Heart right ventricle (tissue), 16 donors: Measurements from ENCODE around the gene PPP6R1. TPM values are rescaled to one million over a fixed set of nuclear protein-coding genes. Genes with fewer than 3 reads are reported as not detected.

ENCODE experiments used
- ATAC-seq, 8 donors: fragments of 200-7000 bp; cut with Tn5 transposase; one replicate each; pipeline ENCODE4 v1.9.1; 2020; ENCODE audit warnings: mild to moderate bottlenecking in 8 of 8, moderate library complexity in 8 of 8, moderate number of reproducible peaks in 1 of 8
- DNase-seq, 2 donors: peaks; one replicate each; pipeline ENCODE4 v3.0.0-alpha.2; 2020
- H3K27ac ChIP-seq, 10 donors: fragments of 200-600 bp; sonication (generic) in 2 of 10; one replicate each; pipeline versions ENCODE4 v1.5.0 to v1.8.0; 2020 to 2022; ENCODE audit warnings: mild to moderate bottlenecking in 3 of 10
- H3K27me3 ChIP-seq, 7 donors: fragments of 200-600 bp; one replicate each; pipeline ENCODE4 v1.8.0; 2021 to 2022; ENCODE audit warnings: mild to moderate bottlenecking in 2 of 7
- H3K36me3 ChIP-seq, 9 donors: fragments of 200-600 bp; sonication (generic) in 1 of 9; one replicate each; pipeline versions ENCODE4 v1.5.0 to v1.8.0; 2020 to 2022; ENCODE audit warnings: mild to moderate bottlenecking in 2 of 9
- H3K4me1 ChIP-seq, 9 donors: fragments of 200-600 bp; sonication (generic) in 1 of 9; one replicate each; pipeline versions ENCODE4 v1.5.0 to v1.8.0; 2020 to 2022; ENCODE audit warnings: mild to moderate bottlenecking in 4 of 9
- H3K4me3 ChIP-seq, 10 donors: fragments of 200-600 bp; sonication (generic) in 2 of 10; one replicate each; pipeline versions ENCODE4 v1.5.0 to v1.8.0; 2020 to 2022; ENCODE audit warnings: mild to moderate bottlenecking in 7 of 10, moderate library complexity in 2 of 10
- H3K9me3 ChIP-seq, 11 donors: fragments of 200-600 bp in 10 of 11; sonication (generic) in 2 of 11; one replicate each; pipeline versions ENCODE4 v1.5.0 to v1.8.0; 2013 to 2022; ENCODE audit warnings: mild to moderate bottlenecking in 2 of 11, control low read depth in 1 of 11, moderate library complexity in 1 of 11
- CTCF ChIP-seq, 9 donors: fragments of 200-600 bp; sonication (generic) in 2 of 9; IDR thresholded peaks; one replicate each; pipeline versions ENCODE4 v1.5.0 to v1.8.0; 2021 to 2022; ENCODE audit warnings: antibody characterized with exemption in 9 of 9, mild to moderate bottlenecking in 5 of 9, moderate library complexity in 1 of 9
- WGBS, 2 donors: extraction: QIAGEN DNeasy Blood & Tissue Kit; methylation state at CpG; one replicate each; pipeline ENCODE4 v1.1.7; 2013; ENCODE audit warnings: inconsistent platforms in 1 of 2; 5-methylcytosine and 5-hydroxymethylcytosine counted together
- intact Hi-C, 10 donors: fragments of 100-400 bp; cut with DNase I; formaldehyde crosslinking; loops; one replicate each; pipeline versions ENCODE4 v1.11.1 to v1.14.2; 2022
- polyA plus RNA-seq, 2 donors: library from polyadenylated mRNA; stranded (reverse); fragments of 200-250 nt; gene quantifications; one replicate each; pipeline ENCODE4 v1.2.3, GENCODE V29; 2013
- total RNA-seq, 10 donors: library from RNA; stranded (reverse); fragmentation: NEBNext Ultra II Directional in 3 of 10; extraction: Animal tissue kit (Norgen Biotek cat#: 25700) in 3 of 10; gene quantifications; one replicate each; pipeline versions ENCODE4 v1.2.1 to v1.2.4, GENCODE V29; 2021 to 2023
- donor health status: Arrhythmogenic right ventricular cardiomyopathy.
- donor health status: ischemic (EF 13 %, LVEDD 7.1; RV severe dilation, severe dysfunction).
- donor health status: healthy with polysubstance abuse.
- donor health status: DM: no; HTN: yes; CAD: no.
- donor health status: DM: no; HTN: no; CAD: no.
- donor health status: ischemic (EF 25% LVEDD 6.9; RV normal size, moderate dysfunction).
- donor health status: ischemic (EF 25% LVEDD 5.7; RV mildly dilated, moderate dysfunction).
- donor health status: healthy.
- donor health status: DM: yes; HTN: yes; CAD: no.
- donor health status: Ischemic cardiomyopathy.
- donor health status: ischemic (EF 35%, LVEDD 5.7; RV mildly dilated, moderate dysfunction).
- donor health status: nonischemic (EF 11% LVEDD 7.7; RV severe dilation, severe dysfunction).
- donor health status: DM: yes; HTN: yes; CAD: no.
- donor health status: PGD.
- donor health status: ischemic (EF 29% LVEDD 5.4; RV normal size, mild dysfunction).
- donor health status: nonischemic (EF 23%, LVEDD 6.1; RV moderate dilation, normal function).

Gene PPP6R1
- total and polyA plus RNA-seq, 12 donors: 31.1 to 51.3 (median 38.7) TPM

- no peak for TF ChIP-seq CTCF (IDR thresholded peaks at IDR 0.05)
- Histone ChIP-seq H3K4me3 (no peak overlapping the region), H3K27ac (no peak overlapping the region), H3K36me3 (peaks cover 0 to 73% (median 5%) of the 10 kb centered on the region in 9 donors), H3K9me3 (no peaks in the 10 kb centered on the region), H3K27me3 (no peaks in the 10 kb centered on the region), H3K4me1 (no peaks in the 10 kb centered on the region)
- intact Hi-C loops: no loop called here
- 85 to 90% methylated on average over 25 of the region's 25 CpGs for WGBS, 2 donors
- ATAC-seq (no peak), DNase-seq (no peak)
These were observed 11.5 kb upstream of the PPP6R1 start for GRCh38 chr19:55270172-55270942.

- ATAC-seq: no peak
- Histone ChIP-seq H3K4me1 (no peaks in the 10 kb centered on the region), H3K36me3 (peaks cover 0 to 65% (median 5%) of the 10 kb centered on the region in 9 donors), H3K27ac (no peak overlapping the region), H3K9me3 (no peaks in the 10 kb centered on the region), H3K4me3 (no peak overlapping the region), H3K27me3 (no peaks in the 10 kb centered on the region)
- WGBS, 2 donors: 81 to 84% methylated on average over 8 of the region's 8 CpGs
- TF ChIP-seq CTCF (IDR thresholded peaks at IDR 0.05): no peak
- intact Hi-C loops: no loop called here
- no peak for DNase-seq
These were observed 10.5 kb upstream of the PPP6R1 start for GRCh38 chr19:55269299-55269698.

- H3K27ac ChIP-seq: no peak overlapping the region
- DNase-seq (no peak), ATAC-seq (no peak)
- no peaks in the 10 kb centered on the region for H3K27me3 ChIP-seq
- no peaks in the 10 kb centered on the region for H3K4me1 ChIP-seq
- WGBS, 2 donors: 98 to 99% methylated on average over 4 of the region's 4 CpGs
- H3K36me3 ChIP-seq: peaks cover 0 to 51% (median 5%) of the 10 kb centered on the region in 9 donors
- no peaks in the 10 kb centered on the region for H3K9me3 ChIP-seq
- no peak overlapping the region for H3K4me3 ChIP-seq
- intact Hi-C loops: no loop called here
- TF ChIP-seq CTCF (IDR thresholded peaks at IDR 0.05): no peak
These were observed 8.0 kb upstream of the PPP6R1 start for GRCh38 chr19:55266840-55267239.

- no peak for ATAC-seq
- Histone ChIP-seq H3K27ac (no peak overlapping the region), H3K4me1 (no peaks in the 10 kb centered on the region), H3K9me3 (no peaks in the 10 kb centered on the region), H3K36me3 (peaks cover 0 to 46% (median 2%) of the 10 kb centered on the region in 9 donors), H3K4me3 (no peak overlapping the region), H3K27me3 (no peaks in the 10 kb centered on the region)
- no peak for TF ChIP-seq CTCF (IDR thresholded peaks at IDR 0.05)
- WGBS, 2 donors: 99 to 100% methylated on average over 3 of the region's 3 CpGs
- no peak for DNase-seq
- intact Hi-C loops: no loop called here
These were observed 7.6 kb upstream of the PPP6R1 start for GRCh38 chr19:55266404-55266803.
